Measurements from ENCODE around the gene C11orf52. TPM values are rescaled to one million over a fixed set of nuclear protein-coding genes. Genes with fewer than 3 reads are reported as not detected.

Gene C11orf52
- total RNA-seq, 1 experiment from 2014 or later: 14.4 TPM

DNA sequence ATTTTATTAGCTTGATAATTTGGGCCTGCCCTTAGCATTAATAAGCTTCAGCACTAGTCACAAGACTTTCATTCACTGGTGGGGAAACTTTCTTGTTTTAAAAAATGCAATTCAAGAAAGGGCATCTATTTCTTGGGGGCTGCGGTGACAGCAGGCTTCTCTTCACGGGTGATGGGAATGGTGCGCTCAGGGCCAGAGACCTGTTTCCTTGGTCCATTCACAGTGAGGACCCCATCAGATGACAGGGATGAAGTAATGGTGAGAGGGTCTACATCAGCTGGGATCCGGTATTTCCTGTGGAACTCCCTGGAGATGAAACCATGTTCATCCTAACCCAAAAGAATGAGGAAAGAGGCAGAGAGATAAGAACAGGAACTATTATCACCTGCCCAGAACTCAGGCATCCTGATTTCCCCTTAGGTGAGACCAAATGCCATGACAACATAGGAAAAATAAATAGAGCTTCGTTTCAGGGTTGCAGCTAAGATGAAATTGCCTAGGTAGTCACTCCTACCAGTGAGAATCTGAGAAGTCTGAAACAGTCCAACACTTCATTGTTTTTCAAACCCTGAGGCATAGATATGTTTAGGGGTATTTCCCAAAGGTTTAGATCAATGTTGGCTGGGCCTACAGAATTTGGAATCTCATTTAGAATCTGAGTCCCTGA, 9.9 kb upstream of the C11orf52 start:
- Histone ChIP-seq H3K36me3 (ENCODE audit: control insufficient read depth, insufficient read depth, low read length) (no peaks in the 10 kb centered on the region), H3K4me1 (peaks cover 12% of the 10 kb centered on the region), H3K27me3 (replicated peaks; ENCODE audit: control insufficient read depth, insufficient read depth, low read length) (no peaks in the 10 kb centered on the region), H3K9me3 (no peaks in the 10 kb centered on the region), H3K4me3 (ENCODE audit: low read depth, low read length) (no peak overlapping the region)
- ChIA-PET POLR2A (no interaction called here), CTCF (no interaction called here)
- no peak for DNase-seq
- Mint-ChIP-seq H3K9me3 (ENCODE audit: unreplicated experiment) (no peaks in the 10 kb centered on the region), H3K36me3 (ENCODE audit: insufficient read depth, unreplicated experiment) (no peaks in the 10 kb centered on the region), H3K4me1 (ENCODE audit: low read depth, unreplicated experiment) (peaks cover 7% of the 10 kb centered on the region), H3K27me3 (ENCODE audit: insufficient read depth, unreplicated experiment) (no peaks in the 10 kb centered on the region), H3K4me3 (ENCODE audit: unreplicated experiment) (no peak overlapping the region), H3K27ac (ENCODE audit: unreplicated experiment) (no peak overlapping the region)
- no TSS peak for BruUV-seq (replicated peaks)
- TF ChIP-seq, protein P1, sequence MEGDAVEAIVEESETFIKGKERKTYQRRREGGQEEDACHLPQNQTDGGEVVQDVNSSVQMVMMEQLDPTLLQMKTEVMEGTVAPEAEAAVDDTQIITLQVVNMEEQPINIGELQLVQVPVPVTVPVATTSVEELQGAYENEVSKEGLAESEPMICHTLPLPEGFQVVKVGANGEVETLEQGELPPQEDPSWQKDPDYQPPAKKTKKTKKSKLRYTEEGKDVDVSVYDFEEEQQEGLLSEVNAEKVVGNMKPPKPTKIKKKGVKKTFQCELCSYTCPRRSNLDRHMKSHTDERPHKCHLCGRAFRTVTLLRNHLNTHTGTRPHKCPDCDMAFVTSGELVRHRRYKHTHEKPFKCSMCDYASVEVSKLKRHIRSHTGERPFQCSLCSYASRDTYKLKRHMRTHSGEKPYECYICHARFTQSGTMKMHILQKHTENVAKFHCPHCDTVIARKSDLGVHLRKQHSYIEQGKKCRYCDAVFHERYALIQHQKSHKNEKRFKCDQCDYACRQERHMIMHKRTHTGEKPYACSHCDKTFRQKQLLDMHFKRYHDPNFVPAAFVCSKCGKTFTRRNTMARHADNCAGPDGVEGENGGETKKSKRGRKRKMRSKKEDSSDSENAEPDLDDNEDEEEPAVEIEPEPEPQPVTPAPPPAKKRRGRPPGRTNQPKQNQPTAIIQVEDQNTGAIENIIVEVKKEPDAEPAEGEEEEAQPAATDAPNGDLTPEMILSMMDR (IDR thresholded peaks at IDR 0.05; ENCODE audit: insufficient read depth in 1 of 2, low read depth in 1 of 2, low read length in 1 of 2, severe bottlenecking in 1 of 2, unreplicated experiment in 1 of 2): no peak
- intact Hi-C loops (cut with micrococcal nuclease; ENCODE audit: unreplicated experiment): no loop called here

DNA sequence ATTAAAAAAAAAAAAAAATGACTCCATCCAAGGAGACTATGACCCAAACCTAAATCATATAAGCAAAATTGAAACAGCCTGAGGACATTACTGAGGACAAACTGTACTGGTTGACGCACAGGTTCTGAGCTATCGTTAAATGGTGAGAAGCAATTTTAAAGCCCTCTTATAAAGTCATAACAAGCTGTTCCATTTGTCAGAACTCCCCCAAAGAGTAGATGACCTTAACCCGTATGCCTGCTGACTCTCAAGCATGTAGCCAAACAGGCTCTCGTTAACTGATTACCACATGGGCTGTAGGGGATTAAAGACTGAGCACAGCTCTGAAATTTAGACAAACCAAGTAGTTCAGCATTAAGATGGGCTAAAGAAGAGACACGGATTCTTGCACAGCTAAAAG, 9.3 kb upstream of the C11orf52 start:
- intact Hi-C loops (cut with micrococcal nuclease; ENCODE audit: unreplicated experiment): no loop called here
- Histone ChIP-seq H3K4me1 (peaks cover 12% of the 10 kb centered on the region), H3K4me3 (ENCODE audit: low read depth, low read length) (no peak overlapping the region), H3K9me3 (no peaks in the 10 kb centered on the region), H3K36me3 (ENCODE audit: control insufficient read depth, insufficient read depth, low read length) (no peaks in the 10 kb centered on the region), H3K27me3 (replicated peaks; ENCODE audit: control insufficient read depth, insufficient read depth, low read length) (no peaks in the 10 kb centered on the region)
- no TSS peak for BruUV-seq (replicated peaks)
- H3K27me3 Mint-ChIP-seq (ENCODE audit: insufficient read depth, unreplicated experiment): no peaks in the 10 kb centered on the region
- ChIA-PET POLR2A (no interaction called here), CTCF (no interaction called here)
- no peak for DNase-seq
- TF ChIP-seq, protein P1 (IDR thresholded peaks at IDR 0.05; ENCODE audit: insufficient read depth in 1 of 2, low read depth in 1 of 2, low read length in 1 of 2, severe bottlenecking in 1 of 2, unreplicated experiment in 1 of 2): no peak
- no peaks in the 10 kb centered on the region for H3K36me3 Mint-ChIP-seq (ENCODE audit: insufficient read depth, unreplicated experiment)
- no peak overlapping the region for H3K4me3 Mint-ChIP-seq (ENCODE audit: unreplicated experiment)
- no peaks in the 10 kb centered on the region for H3K9me3 Mint-ChIP-seq (ENCODE audit: unreplicated experiment)
- H3K4me1 Mint-ChIP-seq (ENCODE audit: low read depth, unreplicated experiment): peaks cover 7% of the 10 kb centered on the region
- no peak overlapping the region for H3K27ac Mint-ChIP-seq (ENCODE audit: unreplicated experiment)

DNA sequence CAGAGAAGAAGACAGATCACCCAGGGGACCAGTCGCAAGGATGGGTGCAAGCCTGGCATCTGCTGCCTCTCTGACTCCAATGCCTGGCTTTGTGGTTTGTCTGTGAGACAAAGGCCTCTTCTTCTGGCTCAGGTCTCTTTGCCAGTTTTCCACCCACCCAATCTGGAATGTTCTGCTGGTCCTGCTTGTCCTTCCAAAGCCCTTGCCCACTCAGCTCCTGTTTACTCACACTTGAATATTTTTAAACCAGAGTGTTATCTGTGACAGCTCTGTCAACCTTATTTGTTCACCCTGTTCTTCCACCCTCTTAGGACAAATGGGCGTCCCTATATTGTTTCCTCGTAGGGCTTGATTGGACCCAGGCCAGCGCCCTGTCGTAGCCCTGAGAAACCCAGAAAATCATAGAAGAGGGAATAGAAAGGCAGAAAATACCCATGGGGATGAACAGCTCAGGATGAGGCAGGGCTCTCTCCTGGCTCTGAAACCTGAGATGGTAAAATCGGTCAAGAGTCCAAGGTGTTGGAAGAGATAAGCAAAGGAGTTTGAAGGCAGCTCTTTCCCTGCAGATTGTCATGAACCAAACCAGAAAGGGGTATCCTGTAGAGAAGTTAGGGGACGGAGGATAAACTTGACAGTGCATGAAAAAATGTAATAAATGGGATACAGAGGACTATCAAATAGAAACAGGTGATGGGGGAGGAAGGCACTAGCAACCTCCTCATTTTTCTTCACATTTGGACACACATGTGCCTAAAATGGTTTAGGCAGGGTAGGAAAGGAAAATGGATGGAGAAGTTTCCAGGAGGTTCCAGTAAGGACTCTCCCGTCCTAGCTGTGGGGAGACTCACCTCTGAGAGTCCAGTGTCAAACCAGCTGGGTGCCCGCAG, 7.8 kb upstream of the C11orf52 start:
- H3K27ac Mint-ChIP-seq (ENCODE audit: unreplicated experiment): no peak overlapping the region
- intact Hi-C loops (cut with micrococcal nuclease; ENCODE audit: unreplicated experiment): no loop called here
- BruUV-seq (replicated peaks): no TSS peak
- DNase-seq: no peak
- H3K4me1 Mint-ChIP-seq (ENCODE audit: low read depth, unreplicated experiment): peaks cover 7% of the 10 kb centered on the region
- Histone ChIP-seq H3K9me3 (no peaks in the 10 kb centered on the region), H3K36me3 (ENCODE audit: control insufficient read depth, insufficient read depth, low read length) (no peaks in the 10 kb centered on the region), H3K4me3 (ENCODE audit: low read depth, low read length) (no peak overlapping the region), H3K4me1 (peaks cover 12% of the 10 kb centered on the region), H3K27me3 (replicated peaks; ENCODE audit: control insufficient read depth, insufficient read depth, low read length) (no peaks in the 10 kb centered on the region)
- CTCF ChIA-PET: interaction anchor here (0.6 to 1.1 kb wide), 4 partner anchors 15 to 346 kb away, joined by 3 to 6 read pairs (median 4); no protein-coding TSS in a partner anchor
- no peaks in the 10 kb centered on the region for H3K36me3 Mint-ChIP-seq (ENCODE audit: insufficient read depth, unreplicated experiment)
- no peak overlapping the region for H3K4me3 Mint-ChIP-seq (ENCODE audit: unreplicated experiment)
- no peaks in the 10 kb centered on the region for H3K9me3 Mint-ChIP-seq (ENCODE audit: unreplicated experiment)
- TF ChIP-seq, protein P1 (IDR thresholded peaks at IDR 0.05; ENCODE audit: insufficient read depth in 1 of 2, low read depth in 1 of 2, low read length in 1 of 2, severe bottlenecking in 1 of 2, unreplicated experiment in 1 of 2): no peak
- no peaks in the 10 kb centered on the region for H3K27me3 Mint-ChIP-seq (ENCODE audit: insufficient read depth, unreplicated experiment)
- POLR2A ChIA-PET: interaction anchor here (1.0 kb wide), 2 partner anchors 16 kb away, joined by 3 to 5 read pairs; no protein-coding TSS in a partner anchor

Data from Caco-2 (cell line).